HG03439 (cell line): ENCODE results near the gene TMEM229B.

Experiments
- ATAC-seq: cut with Tn5 transposase; IDR thresholded peaks from one replicate; pipeline ENCODE4 v1.9.1; 2021; ENCODE audit warnings: mild to moderate bottlenecking, moderate library complexity; ENCODE audit not compliant: unreplicated experiment

The TMEM229B gene

DNA sequence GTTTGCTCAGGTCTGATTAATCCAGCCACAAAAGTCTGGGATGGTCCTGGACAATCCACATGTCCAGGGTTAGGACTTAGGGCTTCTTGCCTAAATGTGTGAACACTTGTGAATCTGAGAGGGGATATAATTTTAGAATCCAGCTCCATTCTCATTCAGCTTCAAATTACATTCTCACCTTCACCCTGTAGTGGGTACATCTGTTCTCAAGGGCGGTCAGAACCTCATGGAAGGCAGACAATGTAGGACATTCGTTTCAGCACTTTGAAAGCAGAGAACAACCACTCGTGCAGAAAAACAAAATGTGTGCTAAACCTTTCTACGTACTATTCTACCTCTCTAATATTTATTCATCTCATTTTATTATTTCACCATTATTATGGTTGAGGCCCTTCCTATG, 1.2 kb downstream of the TMEM229B start:
- ATAC-seq = no peak

DNA sequence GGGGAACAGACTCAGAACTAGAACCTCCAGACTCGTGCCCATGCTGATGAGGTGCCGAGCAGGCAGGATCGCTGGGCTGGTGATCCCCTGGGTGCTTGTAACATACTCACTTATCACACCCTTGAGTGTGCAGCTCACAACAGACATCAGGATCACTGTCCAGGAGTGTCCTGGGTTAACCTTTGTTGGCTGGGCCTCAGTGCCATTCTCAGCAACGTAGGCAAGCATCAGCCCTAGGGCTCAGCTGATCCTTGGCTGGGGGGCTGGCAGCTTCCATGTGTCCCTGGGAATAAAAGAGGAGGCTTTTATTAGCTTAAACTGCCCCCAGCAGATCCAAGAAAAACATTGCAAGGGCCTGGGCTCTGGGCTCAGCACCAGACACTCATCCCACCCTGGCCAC, 1.6 kb downstream of the TMEM229B start:
- ATAC-seq = no peak

DNA sequence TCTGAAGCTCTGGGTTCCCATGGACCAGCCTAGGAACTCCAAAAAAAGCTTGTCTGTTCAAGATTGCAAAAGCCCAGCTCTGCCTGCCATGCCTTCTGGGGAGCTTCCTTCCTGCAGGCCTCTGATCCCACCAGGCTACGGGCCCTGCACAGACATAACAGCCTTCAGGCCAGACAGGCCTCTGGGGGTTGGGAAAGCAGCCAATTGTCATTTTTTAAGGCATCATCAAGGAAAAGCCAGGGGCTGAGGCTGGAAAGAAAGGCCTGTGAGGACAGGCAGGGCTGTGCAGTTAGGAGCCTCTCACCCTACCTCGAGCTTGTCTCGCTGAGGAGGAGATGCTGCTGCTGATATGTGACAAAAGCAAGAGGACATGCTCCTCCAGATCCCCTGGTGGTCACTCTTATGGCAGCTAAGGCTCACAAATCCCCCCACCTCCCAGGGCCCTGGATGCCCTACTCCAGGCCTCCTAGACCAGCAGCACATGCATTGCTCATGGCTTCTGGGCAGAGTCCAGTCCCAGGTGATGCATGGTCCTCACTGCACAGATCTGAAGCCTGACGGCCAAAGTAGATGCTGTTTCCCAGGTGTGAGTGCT, 2.9 kb downstream of the TMEM229B start:
- no peak for ATAC-seq

DNA sequence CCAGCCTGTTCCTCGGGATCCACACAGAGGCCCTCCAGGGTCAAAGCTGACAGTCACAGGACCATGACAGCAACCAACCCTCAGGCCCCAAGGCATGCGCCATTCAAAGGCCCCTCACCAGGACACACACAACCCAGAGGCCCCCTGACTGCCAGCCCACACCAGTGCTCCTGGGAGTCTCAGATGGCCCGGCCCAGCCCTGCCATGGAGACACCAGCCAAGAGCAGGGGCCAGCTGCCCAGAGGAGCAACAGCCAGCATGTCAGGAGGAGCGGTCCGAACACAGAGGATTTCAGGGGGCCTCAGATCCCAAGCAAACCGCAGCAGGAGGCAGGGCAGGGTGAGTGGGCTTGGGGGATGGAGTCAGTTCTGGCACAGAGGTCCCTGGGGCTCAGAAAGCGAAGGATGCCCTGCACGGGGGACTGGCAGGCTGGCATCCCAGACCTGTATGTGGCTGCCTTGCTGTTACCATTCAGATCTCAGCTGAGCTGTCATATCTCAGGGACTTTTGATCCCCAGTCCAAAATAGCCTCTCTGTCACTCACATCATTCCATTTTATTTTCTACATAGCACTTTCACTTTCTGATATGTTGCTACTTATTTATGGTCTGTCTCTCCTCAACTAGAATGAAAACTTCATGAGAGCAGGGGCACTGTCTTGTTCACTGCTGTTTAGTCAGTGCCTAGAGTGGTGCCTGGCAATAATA, 4.8 kb downstream of the TMEM229B start:
- no peak for ATAC-seq

DNA sequence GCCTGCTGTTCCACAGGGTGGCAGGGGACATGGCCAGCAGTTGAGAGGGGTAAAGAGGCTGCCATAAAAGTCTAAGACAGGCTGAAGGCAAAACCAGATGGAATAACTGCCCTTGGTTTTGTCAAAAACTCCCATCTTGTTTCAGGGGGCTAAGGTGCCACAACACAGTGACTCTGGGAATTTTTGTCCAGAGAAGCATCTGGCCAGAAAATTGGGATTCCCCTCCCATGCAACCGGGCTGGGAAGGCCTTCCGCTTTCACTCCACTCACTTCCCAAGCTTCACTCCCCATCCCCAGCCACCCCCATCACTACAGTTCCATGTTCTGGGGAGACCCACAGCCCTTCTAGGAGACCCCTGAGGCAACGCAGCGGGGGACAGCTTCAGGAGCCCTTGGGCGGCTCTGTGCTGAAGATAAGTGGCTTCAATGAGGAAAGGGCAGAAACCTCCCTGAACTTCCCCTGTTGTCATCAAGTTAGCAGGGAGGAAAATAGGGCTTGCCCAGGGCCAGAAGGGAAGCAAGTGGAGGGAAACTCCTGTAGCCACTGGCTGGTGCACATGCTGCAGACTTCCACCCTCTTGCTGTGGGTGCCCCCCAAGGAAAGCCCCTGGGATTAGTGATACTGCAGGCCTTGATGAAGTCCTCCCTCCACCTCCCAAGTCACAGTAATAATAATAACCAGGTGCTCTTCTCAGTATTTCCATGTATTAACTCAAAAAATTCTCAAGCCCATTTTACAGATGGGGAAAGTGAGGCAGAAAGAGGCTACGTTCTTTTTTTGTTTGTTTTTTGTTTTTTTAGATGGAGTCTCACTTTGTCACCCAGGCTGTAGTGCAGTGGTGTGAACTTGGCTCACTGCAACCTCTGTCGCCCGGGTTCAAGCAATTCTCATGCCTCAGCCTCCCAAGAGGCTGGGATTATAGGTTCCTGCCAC, 6.0 kb downstream of the TMEM229B start:
- ATAC-seq = no peak

DNA sequence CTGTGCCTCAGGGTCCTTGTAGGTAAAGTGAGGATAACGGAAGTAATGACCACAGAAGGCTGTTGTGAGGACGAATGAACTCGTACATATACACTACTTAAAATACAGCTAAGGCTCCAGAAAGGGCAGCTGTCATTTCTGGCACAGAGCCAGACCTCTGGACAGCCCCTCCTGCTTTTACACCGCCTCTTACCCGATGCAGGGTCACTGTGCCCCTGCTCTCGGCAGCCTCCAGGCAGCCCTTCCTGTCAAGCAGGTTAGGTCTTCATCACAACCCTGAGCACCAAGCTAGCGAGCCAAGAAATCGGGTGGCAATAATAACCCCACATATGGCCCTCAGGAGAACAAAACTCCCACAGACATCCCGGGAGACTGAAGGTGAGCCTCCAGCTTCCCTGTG, 8.5 kb downstream of the TMEM229B start:
- ATAC-seq = no peak

DNA sequence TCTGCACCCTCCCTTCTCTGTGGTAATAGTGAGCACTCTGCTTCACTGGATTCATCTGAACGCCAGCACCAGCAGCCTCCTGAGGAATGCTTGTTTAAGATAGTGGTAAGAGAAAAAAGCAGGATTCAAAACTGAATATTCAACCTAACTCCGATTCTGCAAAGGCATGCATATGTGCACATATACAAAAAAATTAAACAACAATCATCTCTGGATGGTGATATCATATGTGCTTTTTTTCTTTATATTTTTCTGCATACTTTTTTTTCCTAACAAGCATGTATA, 9.8 kb downstream of the TMEM229B start:
- no peak for ATAC-seq

DNA sequence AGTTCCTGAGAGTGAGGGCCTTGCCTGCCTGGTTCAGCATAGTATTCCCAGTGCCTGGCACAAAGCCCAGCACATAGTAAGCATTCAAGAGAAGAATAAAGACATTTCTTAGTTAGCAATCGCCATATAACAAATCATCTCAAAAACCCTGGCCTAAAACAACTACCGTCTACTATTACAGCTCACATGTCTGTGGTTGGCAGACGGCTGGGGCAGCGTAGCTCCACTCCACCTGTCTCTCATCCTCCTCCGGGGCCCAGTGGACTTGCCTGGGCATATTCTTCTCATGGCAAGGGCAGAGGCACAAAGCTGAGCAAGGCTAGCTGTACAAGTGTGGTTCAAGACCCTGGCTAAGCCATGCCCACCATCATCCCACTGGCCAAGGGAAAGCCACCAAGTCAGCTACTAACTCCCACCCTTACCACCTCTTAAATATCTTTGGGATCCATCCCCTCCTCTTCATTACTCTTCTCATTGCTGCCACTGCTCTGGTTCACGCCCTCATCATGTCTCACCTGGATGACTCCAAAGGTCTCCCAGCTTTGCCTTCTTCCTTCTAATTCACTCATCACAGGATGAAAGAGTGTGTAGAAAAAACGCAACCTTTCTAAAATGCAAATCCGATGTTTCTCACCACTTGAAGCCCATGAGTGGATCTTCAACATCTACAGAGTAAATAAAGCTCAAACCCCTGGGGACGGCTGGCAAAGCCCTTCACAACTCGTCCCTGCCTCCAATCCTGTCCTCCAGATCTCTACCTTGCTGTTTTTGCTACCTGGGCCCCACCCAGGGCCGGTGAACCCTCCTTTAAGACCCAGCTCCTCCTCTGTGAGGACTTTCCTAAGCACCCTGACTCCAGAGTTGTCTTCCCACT, 10.4 kb downstream of the TMEM229B start:
- no peak for ATAC-seq

DNA sequence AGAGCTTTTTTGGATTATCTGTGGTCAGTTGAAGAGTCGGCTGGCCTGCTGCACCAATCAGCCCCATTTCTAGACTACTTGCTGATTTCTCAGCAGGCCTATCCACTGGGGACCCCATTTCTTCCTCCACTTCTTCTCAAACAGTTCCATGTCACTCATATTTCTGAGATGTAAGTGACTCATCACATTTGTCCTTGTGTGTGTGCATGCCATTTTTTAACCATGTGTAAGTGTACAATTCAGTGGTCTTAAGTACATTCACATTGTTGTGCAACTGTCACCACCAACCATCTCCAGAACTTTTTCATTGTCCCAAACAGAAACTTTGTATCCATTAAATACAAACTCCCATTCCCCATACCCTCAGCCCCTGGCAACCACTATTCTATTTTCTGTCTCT, 14.2 kb downstream of the TMEM229B start:
- no peak for ATAC-seq

DNA sequence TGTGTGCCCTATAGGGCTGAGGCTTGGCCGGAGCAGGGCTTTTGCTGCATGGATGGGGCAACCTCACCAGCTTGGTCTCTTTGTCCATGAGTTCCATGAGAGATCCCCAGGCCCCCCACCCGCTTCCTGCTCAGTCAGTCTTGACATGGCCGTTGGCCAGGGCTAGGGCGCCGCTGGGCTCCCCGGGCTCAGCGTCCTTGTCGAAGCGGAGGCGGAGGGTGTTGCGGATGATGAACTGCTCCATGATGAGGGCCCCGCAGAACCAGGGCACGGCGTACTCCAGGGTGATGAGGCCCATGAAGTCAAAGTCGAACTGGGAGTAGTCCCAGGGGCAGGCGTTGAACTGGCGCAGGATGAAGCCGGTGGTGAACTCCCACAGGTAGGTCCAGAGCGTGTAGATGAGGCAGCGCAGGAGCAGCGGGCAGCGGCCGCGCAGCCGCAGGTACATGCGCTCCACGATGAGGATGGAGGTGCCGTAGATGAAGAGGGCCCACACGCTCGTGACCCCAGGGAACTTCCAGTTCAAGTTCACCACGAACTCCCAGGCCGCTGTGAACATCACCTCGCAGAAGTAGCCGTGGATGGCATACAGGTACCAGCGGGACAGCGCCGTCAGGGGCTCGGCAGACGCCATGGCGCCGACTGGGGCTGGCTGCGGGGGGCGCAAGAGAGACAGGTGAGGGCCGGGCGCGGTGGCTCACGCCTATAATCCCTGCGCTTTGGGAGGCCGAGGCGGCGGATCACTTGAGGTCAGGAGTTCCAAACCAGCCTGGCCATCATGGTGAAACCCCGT, 15.0 kb downstream of the TMEM229B start:
- no peak for ATAC-seq

DNA sequence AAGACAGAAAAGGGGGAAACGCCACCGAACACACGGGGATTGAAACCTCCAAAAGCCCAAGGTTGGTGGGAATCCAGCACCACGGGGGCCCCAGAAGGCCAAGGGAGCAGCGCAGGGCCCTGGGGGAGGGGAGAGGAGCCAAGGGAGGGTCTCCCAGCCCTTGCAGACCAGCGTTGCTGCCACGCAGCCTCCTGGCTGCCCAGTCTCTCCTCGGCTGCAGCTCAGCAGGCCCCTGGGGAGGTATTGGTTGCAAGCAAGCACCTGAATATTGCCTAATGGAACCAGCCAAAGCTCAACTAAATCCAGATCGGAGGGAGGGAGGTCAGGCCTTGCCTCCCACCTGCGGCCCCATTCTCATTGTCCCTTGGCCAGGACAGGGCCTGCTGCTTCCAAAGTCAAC, 15.8 kb downstream of the TMEM229B start:
- no peak for ATAC-seq

DNA sequence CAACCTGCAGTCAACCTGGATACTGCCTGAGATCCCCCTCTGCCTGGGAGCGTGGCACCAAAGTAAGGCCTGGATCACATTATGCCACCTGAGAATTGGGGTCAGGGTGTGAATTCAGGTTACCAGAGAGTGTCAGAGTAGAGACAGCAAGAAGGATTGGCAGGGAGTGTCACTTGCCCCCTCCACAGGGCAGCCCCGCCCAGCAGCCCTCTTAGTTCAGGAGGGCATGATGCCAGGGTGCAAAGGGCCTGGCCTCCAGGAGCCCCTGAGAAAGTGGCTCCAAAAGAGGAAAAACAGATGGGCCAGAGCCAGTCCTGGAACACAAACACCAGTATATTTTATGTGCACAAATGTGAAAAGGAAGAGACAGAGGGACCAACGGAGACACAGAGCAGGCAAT, 18.6 kb downstream of the TMEM229B start:
- no peak for ATAC-seq

DNA sequence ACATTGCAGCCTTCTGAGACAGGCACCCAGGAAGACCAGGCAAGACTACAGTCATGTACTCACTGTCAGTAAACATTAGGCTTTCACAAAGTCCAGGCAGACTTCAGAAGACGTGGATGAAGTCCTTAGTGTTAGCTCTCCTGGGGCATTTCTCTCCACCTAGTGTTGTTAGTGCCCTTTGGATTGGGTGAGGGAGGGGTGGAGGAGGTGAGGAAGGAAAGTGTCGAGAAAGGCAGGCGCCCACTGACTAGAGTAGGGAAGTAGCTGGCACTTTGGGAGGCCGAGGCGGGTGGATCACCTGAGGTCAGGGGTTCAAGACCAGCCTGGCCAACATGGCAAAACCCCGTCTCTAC, 20.2 kb downstream of the TMEM229B start:
- ATAC-seq = no peak

DNA sequence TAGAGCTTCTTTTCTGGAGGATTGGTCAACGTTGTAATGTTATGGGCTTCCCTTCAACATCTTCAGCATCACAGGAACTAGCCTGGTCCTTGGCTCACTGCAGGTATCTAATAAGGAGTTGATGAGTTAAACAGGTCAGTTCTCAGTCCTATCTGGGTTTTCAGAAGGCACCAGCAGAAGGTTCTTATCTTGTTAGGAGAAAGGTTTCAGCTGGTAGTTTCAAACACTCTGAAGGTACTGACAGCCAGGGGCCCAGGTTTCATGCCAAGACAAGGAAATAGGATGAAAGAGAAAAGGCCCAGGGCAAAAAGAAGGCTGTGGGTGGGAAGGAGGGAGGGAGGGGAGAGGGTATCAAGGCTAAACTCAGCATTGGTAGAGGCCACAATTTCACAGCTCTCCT, 21.4 kb downstream of the TMEM229B start:
- no peak for ATAC-seq

DNA sequence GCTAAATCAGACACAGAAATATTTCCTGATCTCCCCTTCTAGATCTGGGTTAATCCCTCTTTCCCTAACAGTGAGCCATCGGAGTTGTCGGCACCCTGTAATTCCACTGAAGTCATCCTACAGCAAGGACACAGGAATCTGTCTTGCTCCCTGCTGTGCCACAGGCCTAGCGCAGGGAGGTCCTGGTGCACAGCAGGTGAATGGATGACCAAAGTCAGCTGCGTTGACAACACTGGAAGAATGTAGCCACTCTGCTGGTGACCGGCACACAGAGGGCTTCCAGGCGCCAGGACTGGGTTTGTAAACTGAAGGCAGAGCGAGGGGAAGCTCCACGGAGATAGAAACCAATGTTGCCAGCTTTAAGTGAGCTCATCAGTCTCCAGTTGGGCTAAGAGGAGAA, 23.6 kb downstream of the TMEM229B start:
- ATAC-seq = no peak

DNA sequence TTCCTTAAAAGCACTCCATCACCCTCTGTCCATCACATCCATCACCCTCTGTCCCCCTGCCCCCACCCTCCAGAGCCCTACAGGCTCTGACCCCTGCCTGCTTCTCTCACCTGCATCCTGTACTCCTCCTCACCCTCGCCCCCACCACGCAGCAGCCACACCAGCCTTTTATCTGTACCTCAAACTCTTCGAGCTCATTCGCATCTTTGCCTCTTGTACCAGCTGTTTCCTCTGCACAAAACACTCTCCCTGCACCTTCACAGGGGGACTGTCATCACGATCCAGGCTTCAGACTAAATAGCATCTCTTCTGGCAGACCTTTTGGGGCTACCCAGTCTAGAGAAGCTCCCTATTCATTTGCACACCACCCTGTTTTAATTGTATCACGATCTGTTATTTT, 24.1 kb downstream of the TMEM229B start:
- no peak for ATAC-seq

DNA sequence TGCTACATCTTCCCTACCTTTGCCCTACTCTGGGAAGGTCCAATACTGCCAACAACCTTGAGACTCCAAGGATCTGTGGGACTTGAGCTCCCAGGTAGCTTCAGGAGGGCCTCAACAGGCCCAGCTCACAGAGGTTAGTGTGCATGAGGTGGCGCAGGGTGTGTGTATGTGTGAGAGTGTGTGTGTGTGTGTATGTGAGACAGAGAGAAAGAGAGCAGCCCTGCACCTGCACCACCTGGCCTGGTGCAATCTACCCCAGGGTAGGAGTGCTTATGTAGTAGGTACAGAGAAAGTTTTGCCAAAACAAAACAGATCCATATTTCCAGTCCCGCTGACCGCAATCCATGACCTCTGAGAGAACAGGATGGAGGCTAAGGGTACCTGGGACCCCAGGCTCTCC, 24.6 kb downstream of the TMEM229B start:
- no peak for ATAC-seq

DNA sequence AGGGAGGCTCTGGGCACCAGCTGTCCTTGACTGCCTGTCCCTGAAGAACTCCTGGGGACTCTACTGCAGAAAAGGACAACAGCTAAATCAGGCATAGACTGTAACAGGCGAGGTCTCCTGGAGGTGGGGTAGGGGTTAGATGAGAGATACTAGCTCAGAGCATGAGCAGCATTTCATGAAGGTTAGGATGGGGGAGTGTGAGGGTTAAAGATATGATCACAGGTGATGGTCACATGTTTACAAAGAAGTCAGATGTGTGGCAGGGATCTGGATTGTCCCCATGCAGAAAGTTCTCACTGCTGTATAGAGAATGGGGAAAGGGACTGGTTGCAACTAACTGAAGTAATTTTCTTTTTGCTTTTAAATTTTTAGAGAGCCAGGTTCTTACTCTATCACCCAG, 26.5 kb downstream of the TMEM229B start:
- ATAC-seq = no peak

DNA sequence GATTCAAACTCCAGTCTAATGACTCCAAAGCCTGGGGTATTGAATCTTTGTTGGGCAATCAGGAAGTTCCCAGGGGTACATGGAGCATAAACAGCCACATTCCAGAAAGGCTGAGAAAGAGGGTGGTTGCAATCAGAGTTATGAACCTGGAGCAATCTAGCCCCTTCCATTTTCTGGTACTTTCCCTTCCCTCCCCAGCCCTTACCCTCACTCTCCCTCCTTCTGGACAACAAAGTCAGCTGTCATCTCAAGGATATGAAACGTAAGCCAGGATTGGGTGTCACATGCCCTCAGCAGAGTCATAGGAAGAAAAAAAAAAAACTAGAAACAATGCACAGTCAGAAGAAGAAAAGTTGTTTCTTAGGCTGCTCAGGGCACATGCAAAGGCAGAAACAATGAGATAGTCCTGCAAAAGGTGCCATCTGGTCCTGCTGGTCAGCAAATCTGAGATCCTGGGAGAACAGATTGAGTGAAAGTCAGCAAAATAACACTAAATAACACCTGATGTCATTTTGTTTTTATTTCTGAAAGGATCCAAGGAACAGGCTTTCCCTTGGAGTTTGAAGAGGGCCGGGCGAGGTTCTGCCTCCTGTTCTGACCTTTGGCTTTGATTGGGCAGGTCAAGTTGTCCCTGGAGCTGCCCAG, 27.1 kb downstream of the TMEM229B start:
- no peak for ATAC-seq

DNA sequence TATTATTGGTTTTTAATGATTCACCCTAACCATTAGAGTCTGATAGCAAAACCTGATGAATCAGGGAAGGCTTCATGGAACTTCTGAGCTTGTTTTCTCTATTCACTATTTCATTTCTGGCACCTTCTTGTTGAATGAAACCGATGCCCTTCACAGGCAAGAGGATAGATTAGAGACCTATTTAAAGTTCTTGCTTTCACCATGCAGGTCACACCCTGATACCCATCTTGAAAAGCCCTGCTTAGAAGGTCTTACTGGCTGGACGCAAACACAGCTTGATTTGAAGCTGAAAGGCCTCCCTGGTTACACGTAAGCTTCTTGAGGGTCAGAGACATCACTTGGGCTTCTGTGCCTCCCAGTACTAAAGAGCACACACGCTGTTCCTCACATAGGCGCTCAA, 29.2 kb downstream of the TMEM229B start:
- no peak for ATAC-seq
